Gastroesophageal sphincter (tissue), 4 donors: ENCODE results near the gene MAP2K2. TPM values are rescaled to one million over a fixed set of nuclear protein-coding genes. Genes with fewer than 3 reads are reported as not detected.

Experiments used
- ATAC-seq: fragments of 150-250 bp; one replicate; pipeline ENCODE4 v1.9.1; 2016; ENCODE audit warnings: mild to moderate bottlenecking, moderate library complexity
- H3K27ac ChIP-seq, 4 donors: fragments of 200-600 bp; sonication (generic) in 3 of 4; 1 replicate in 3 of 4; 2 replicates in 1 of 4; pipeline ENCODE4 v1.5.1; 2016 to 2019
- H3K27me3 ChIP-seq: fragments of 200-600 bp; sonication (generic); one replicate; pipeline ENCODE4 v1.5.1; 2019
- H3K36me3 ChIP-seq, 2 donors: fragments of 200-600 bp; sonication (generic); one replicate each; pipeline ENCODE4 v1.5.1; 2019; ENCODE audit warnings: control low read depth in 1 of 2
- H3K4me1 ChIP-seq, 3 donors: fragments of 200-600 bp; sonication (generic); 1 replicate in 2 of 3; 2 replicates in 1 of 3; pipeline ENCODE4 v1.5.1; 2016 to 2019; ENCODE audit warnings: control low read depth in 2 of 3
- H3K4me3 ChIP-seq, 2 donors: fragments of 200-600 bp; sonication (generic); one replicate each; pipeline ENCODE4 v1.5.1; 2019; ENCODE audit warnings: mild to moderate bottlenecking in 1 of 2, moderate library complexity in 1 of 2
- H3K9me3 ChIP-seq, 3 donors: fragments of 200-600 bp; sonication (generic); one replicate each; pipeline ENCODE4 v1.5.1; 2017 to 2019; ENCODE audit warnings: control low read depth in 2 of 3
- CTCF ChIP-seq, 4 experiments: fragments of 200-600 bp in 2 of 4; fragments of 450-650 bp in 2 of 4; sonication (generic) in 1 of 4; IDR thresholded peaks; one replicate each; pipeline ENCODE4 v1.5.1; 2017 to 2019; ENCODE audit warnings: antibody characterized with exemption in 4 of 4, mild to moderate bottlenecking in 2 of 4, moderate library complexity in 2 of 4
- EP300 ChIP-seq: sonication (generic); formaldehyde crosslinking; IDR thresholded peaks from one replicate; pipeline ENCODE4 v1.6.1; 2017; ENCODE audit warnings: antibody characterized with exemption, mild to moderate bottlenecking
- POLR2A ChIP-seq, 2 donors: fragments of 450-650 bp; IDR thresholded peaks; one replicate each; pipeline ENCODE4 v1.6.1; 2017; ENCODE audit warnings: antibody characterized with exemption in 2 of 2, mild to moderate bottlenecking in 2 of 2, moderate library complexity in 1 of 2
- POLR2AphosphoS5 ChIP-seq: sonication (generic); formaldehyde crosslinking; IDR thresholded peaks from one replicate; pipeline ENCODE4 v1.6.1; 2017; ENCODE audit warnings: antibody characterized with exemption
- WGBS, 2 donors: methylation state at CpG; one replicate each; pipeline ENCODE4 v1.1.5; 2018; ENCODE audit warnings: low coverage in 1 of 2; 5-methylcytosine and 5-hydroxymethylcytosine counted together
- total RNA-seq, 4 donors: library from RNA; depleted of rRNA; stranded (reverse); fragments of >200 nt; gene quantifications; one replicate each; pipeline ENCODE4 v1.1.0, GENCODE V29; 2016

The MAP2K2 gene
- total RNA-seq, 4 donors from 2014 or later: 53.3 to 112 (median 69.7) TPM

DNA sequence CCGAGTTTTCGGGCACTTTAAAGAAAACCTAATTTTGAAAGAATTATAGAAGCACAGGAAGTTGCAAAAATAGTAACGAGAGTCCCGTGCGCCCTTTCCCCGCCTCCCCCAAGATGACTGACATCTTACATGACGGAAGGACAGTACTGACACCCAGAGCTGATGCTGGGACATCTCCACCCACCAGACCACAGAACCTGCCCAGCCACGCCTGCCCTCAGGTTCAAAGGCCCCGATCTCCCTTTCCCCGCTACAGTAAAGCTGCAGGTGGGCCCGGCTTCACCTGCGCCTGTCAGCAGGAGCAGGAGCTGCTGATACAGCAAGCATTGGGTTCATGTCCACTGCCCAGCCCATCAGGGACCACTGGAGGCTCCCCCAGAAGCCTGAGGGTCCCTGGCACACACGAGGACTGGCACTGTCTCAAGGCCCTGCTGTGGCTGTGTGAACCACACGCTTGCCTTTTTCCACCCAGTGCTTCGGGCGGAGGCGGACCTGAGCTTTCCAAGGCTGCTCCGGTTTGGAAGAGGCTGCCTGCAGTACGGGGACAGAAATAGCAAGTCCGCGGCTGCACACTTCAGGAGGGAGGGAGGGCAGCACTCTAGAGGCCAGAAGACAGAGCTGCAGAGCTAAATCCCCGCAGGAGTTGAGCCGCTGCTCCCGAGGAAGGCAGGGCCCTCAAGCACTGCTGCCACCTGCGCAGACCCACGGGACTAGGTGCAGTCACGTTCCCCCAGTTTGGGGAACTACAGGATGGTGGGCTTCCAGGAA lies 8.7 kb downstream of the MAP2K2 start:
- Histone ChIP-seq H3K27me3 (no peaks in the 10 kb centered on the region), H3K4me3 (no peak overlapping the region), H3K27ac (no peak overlapping the region), H3K36me3 (peaks cover 0 to 97% of the 10 kb centered on the region in 2 donors), H3K4me1 (peaks cover 0 to 7% (median 0%) of the 10 kb centered on the region in 3 donors), H3K9me3 (no peaks in the 10 kb centered on the region)
- ATAC-seq: no peak
- 51 to 80% methylated on average over 3 to 4 of the region's 27 CpGs for WGBS, 2 donors
- TF ChIP-seq POLR2AphosphoS5 (no peak), CTCF (IDR thresholded peaks at IDR 0.05) (no peak), POLR2A (IDR thresholded peaks at IDR 0.05) (no peak), EP300 (no peak)

DNA sequence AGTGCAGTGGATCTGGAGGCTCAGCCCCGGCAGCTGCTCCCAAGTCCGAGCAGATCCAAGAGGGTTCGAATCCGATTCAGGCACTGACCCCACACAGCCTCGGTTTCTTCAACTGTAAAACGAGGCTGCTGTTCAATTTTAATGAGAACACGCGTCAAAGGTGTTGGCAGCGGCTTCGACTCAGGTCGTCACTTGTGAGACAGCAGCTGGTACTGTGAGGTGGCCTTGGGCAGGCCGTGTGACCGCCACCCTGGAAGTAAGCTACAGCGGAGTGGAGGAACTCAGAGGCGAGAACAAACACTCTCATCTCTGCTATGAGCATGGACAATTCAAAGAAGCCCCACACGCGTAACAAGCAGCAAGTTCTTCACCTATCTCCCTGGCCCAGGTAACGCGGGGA lies 9.7 kb downstream of the MAP2K2 start:
- Histone ChIP-seq H3K36me3 (peaks cover 0 to 100% of the 10 kb centered on the region in 2 donors), H3K27ac (no peak overlapping the region)
- no peak for ATAC-seq

DNA sequence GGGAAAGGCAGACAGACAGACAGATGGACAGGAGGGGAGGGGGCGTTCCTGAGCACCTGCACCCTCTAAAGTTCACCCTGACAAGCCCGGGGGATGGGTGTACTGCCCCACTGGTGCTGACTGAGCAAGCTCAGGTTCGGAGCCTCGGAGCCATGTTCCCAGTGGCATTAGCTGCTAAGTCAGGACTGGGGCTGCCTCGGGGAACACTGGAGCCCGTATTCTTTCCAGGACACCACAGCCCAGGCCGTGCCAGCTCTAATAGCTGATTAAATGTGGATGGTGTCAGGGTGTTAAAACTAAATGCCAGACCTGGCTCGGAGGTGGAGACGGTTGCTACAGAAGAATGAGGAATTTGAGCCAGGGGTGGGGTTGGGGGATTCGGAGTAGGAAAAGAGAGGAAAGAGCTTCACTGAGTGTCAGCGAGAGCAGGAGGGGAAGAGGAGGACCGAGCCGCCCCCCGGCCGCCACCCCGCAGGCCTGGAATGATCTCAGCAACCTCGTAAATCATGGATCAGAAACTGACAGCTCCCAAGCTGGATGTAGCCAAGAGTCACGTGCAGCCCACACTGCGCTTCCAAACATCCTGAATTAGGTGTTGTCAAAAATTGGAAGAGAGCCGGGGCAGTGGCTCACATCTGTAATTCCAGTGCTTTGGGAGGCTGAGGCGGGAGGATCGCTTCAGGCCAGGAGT lies 10.4 kb downstream of the MAP2K2 start:
- H3K4me1 ChIP-seq: no peaks in the 10 kb centered on the region
- H3K27ac ChIP-seq: peak overlapping the region in 1 of 4 donors; percentile 20
- TF ChIP-seq POLR2AphosphoS5 (no peak), POLR2A (IDR thresholded peaks at IDR 0.05) (no peak), EP300 (no peak), CTCF (IDR thresholded peaks at IDR 0.05) (no peak)
- H3K4me3 ChIP-seq: no peak overlapping the region
- H3K9me3 ChIP-seq: no peaks in the 10 kb centered on the region
- ATAC-seq: no peak
- 66 to 81% methylated on average over 10 to 12 of the region's 22 CpGs for WGBS, 2 donors
- no peaks in the 10 kb centered on the region for H3K27me3 ChIP-seq
- peaks cover 0 to 100% of the 10 kb centered on the region in 2 donors for H3K36me3 ChIP-seq

More for the DNA sequence above, 9.7 kb downstream of the MAP2K2 start:
- Histone ChIP-seq H3K27me3 (no peaks in the 10 kb centered on the region), H3K9me3 (no peaks in the 10 kb centered on the region), H3K4me1 (no peaks in the 10 kb centered on the region), H3K4me3 (no peak overlapping the region)
- 80% methylated on average over 2 of the region's 19 CpGs; no CpG with 5 or more reads in 1 of the 2 donors for WGBS, 2 donors
- TF ChIP-seq EP300: no peak
- no peak for TF ChIP-seq POLR2A (IDR thresholded peaks at IDR 0.05)
- TF ChIP-seq POLR2AphosphoS5: no peak
- no peak for TF ChIP-seq CTCF (IDR thresholded peaks at IDR 0.05)

GRCh38 chr19:4112367-4112766 lies 11.6 kb downstream of the MAP2K2 start:
- Histone ChIP-seq H3K27ac (peak overlapping the region in 1 of 4 donors; percentile 30), H3K36me3 (peaks cover 0 to 100% of the 10 kb centered on the region in 2 donors), H3K27me3 (no peaks in the 10 kb centered on the region), H3K9me3 (no peaks in the 10 kb centered on the region), H3K4me3 (no peak overlapping the region), H3K4me1 (no peaks in the 10 kb centered on the region)
- TF ChIP-seq POLR2AphosphoS5: no peak
- TF ChIP-seq POLR2A (IDR thresholded peaks at IDR 0.05): no peak
- TF ChIP-seq EP300: no peak
- no peak for TF ChIP-seq CTCF (IDR thresholded peaks at IDR 0.05)
- ATAC-seq: no peak
- WGBS, 2 donors: 74 to 84% methylated on average over 6 to 9 of the region's 17 CpGs
